GM12874 (cell line): ENCODE results near the gene DCLRE1C.

ENCODE experiments used
- CTCF ChIP-seq: IDR thresholded peaks from 2 replicates; pipeline ENCODE4 v1.5.1; 2011; ENCODE audit warnings: low read depth, mild to moderate bottlenecking, control low read depth, low read length, moderate library complexity; ENCODE audit not compliant: insufficient read depth

DCLRE1C gene

GRCh38 chr10:14954001-14954770 is at the start of gene DCLRE1C:
Gene DCLRE1C, minus strand, starts transcription at chr10:14954096. Its CDS starts 86 bp downstream, at chr10:14954010.
- no peak for TF ChIP-seq CTCF

GRCh38 chr10:14995964-14996565 is 42.2 kb upstream of the DCLRE1C start:
- TF ChIP-seq CTCF: no peak

- no peak for TF ChIP-seq CTCF
These were observed 28.8 kb upstream of the DCLRE1C start for GRCh38 chr10:14982744-14983143.

- TF ChIP-seq CTCF: peak; percentile 43
These were observed 21.9 kb upstream of the DCLRE1C start for GRCh38 chr10:14975672-14976273.

GRCh38 chr10:14971867-14972448 is 18.1 kb upstream of the DCLRE1C start:
- TF ChIP-seq CTCF: peak; percentile 70

GRCh38 chr10:14967897-14968296 is 14.0 kb upstream of the DCLRE1C start:
- no peak for TF ChIP-seq CTCF
